GM12878 (cell line): ENCODE results near the gene FXYD4. TPM values are rescaled to one million over a fixed set of nuclear protein-coding genes. Genes with fewer than 3 reads are reported as not detected.

Experiments
- ATF2 ChIP-seq: IDR thresholded peaks from 2 replicates; pipeline ENCODE4 v1.6.1; 2012; ENCODE audit warnings: low read length, inconsistent platforms
- ATF3 ChIP-seq: IDR thresholded peaks from 2 replicates; pipeline ENCODE4 v1.6.1; 2011; ENCODE audit warnings: low read depth, mild to moderate bottlenecking, low read length, moderate library complexity, borderline replicate concordance; ENCODE audit errors: extremely low read depth
- CHD2 ChIP-seq: IDR thresholded peaks from 2 replicates; pipeline ENCODE4 v1.6.1; 2011; ENCODE audit warnings: low read depth, low read length, improper control_type of control experiment, borderline replicate concordance
- E4F1 ChIP-seq: fragments of 450-650 bp; IDR thresholded peaks from 2 replicates; pipeline ENCODE4 v1.6.1; 2018; ENCODE audit warnings: borderline replicate concordance, mild to moderate bottlenecking; ENCODE audit not compliant: partially characterized antibody
- HCFC1 ChIP-seq: fragments of 150-350 bp; IDR thresholded peaks from 2 replicates; pipeline ENCODE4 v1.6.1; 2014; ENCODE audit warnings: low read length
- HSF1 ChIP-seq: fragments of 150-350 bp; IDR thresholded peaks from 2 replicates; pipeline ENCODE4 v1.6.1; 2014; ENCODE audit warnings: mild to moderate bottlenecking, low read depth, low read length
- KDM1A ChIP-seq: fragments of 200-600 bp; sonication (generic); IDR thresholded peaks from 2 replicates; pipeline ENCODE4 v1.6.1; 2016; ENCODE audit warnings: borderline replicate concordance
- MEF2A ChIP-seq: IDR thresholded peaks from 2 replicates; pipeline ENCODE4 v1.6.1; 2011; ENCODE audit warnings: low read depth, mild to moderate bottlenecking, low read length, moderate library complexity; ENCODE audit not compliant: insufficient read depth
- MYC ChIP-seq: IDR thresholded peaks from 2 replicates; pipeline ENCODE4 v1.6.1; 2011; ENCODE audit warnings: mild to moderate bottlenecking, low read length, moderate library complexity, inconsistent platforms; ENCODE audit not compliant: insufficient read depth, insufficient replicate concordance, insufficient read length, severe bottlenecking
- NBN ChIP-seq: fragments of 450-650 bp; IDR thresholded peaks from 2 replicates; pipeline ENCODE4 v1.6.1; 2016
- NFXL1 ChIP-seq: fragments of 450-650 bp; IDR thresholded peaks from 2 replicates; pipeline ENCODE4 v1.6.1; 2017; ENCODE audit warnings: antibody characterized with exemption, mild to moderate bottlenecking, borderline replicate concordance
- NFYA ChIP-seq: IDR thresholded peaks from 2 replicates; pipeline ENCODE4 v1.6.1; 2011; ENCODE audit warnings: low read depth, mild to moderate bottlenecking, low read length, improper control_type of control experiment, borderline replicate concordance
- NR2C1 ChIP-seq: fragments of 450-650 bp; IDR thresholded peaks from 2 replicates; pipeline ENCODE4 v1.6.1; 2017; ENCODE audit warnings: antibody characterized with exemption, mild to moderate bottlenecking, moderate library complexity
- NR2C2 ChIP-seq: IDR thresholded peaks from 2 replicates; pipeline ENCODE4 v1.6.1; 2011; ENCODE audit warnings: borderline replicate concordance, low read depth; ENCODE audit not compliant: control insufficient read depth, insufficient read length
- NR2F1 ChIP-seq: fragments of 450-650 bp; conservative IDR thresholded peaks from 2 replicates; pipeline ENCODE4 v1.6.1; 2017; ENCODE audit warnings: mild to moderate bottlenecking
- NRF1 ChIP-seq: conservative IDR thresholded peaks from 2 replicates; pipeline ENCODE4 v1.6.1; 2011; ENCODE audit warnings: mild to moderate bottlenecking, low read depth, low read length, improper control_type of control experiment
- POLR2AphosphoS5 ChIP-seq: IDR thresholded peaks from 2 replicates; pipeline ENCODE4 v1.6.1; 2011; ENCODE audit warnings: mild to moderate bottlenecking, low read length, inconsistent platforms
- RAD21 ChIP-seq: IDR thresholded peaks from 2 replicates; pipeline ENCODE4 v1.6.1; 2011; ENCODE audit warnings: mild to moderate bottlenecking, low read depth, low read length, moderate library complexity; ENCODE audit not compliant: insufficient read depth
- RB1 ChIP-seq: fragments of 450-650 bp; formaldehyde crosslinking; IDR thresholded peaks from 2 replicates; pipeline ENCODE4 v1.6.1; 2017; ENCODE audit warnings: mild to moderate bottlenecking, borderline replicate concordance
- RCOR1 ChIP-seq: conservative IDR thresholded peaks from 2 replicates; pipeline ENCODE4 v1.6.1; 2012; ENCODE audit warnings: low read depth, low read length, improper control_type of control experiment
- SMARCA5 ChIP-seq: fragments of 450-650 bp; IDR thresholded peaks from 2 replicates; pipeline ENCODE4 v1.6.1; 2017; ENCODE audit warnings: mild to moderate bottlenecking
- TARDBP ChIP-seq: IDR thresholded peaks from 2 replicates; pipeline ENCODE4 v1.6.1; 2016; ENCODE audit warnings: borderline replicate concordance
- TBL1XR1 ChIP-seq: IDR thresholded peaks from 2 replicates; pipeline ENCODE4 v1.6.1; 2012; ENCODE audit warnings: low read depth, low read length, improper control_type of control experiment
- TCF12 ChIP-seq: IDR thresholded peaks from 2 replicates; pipeline ENCODE4 v1.6.1; 2011; ENCODE audit warnings: low read depth, mild to moderate bottlenecking, low read length
- YY1 ChIP-seq: IDR thresholded peaks from 2 replicates; pipeline ENCODE4 v1.6.1; 2011; ENCODE audit warnings: low read depth, mild to moderate bottlenecking, low read length
- ZBED1 ChIP-seq: IDR thresholded peaks from 2 replicates; pipeline ENCODE4 v1.6.1; 2016; ENCODE audit warnings: borderline replicate concordance
- polyA plus RNA-seq, 11 experiments: library from polyadenylated mRNA; depleted of rRNA in 4 of 11; unstranded in 6 of 11; stranded (reverse) in 5 of 11; fragments of >200 nt; fragmentation: Nextera tagmentation in 4 of 11; fragmentation: Illumina TruSeq in 1 of 11; extraction: Ambion mirVana in 4 of 11; extraction: Trizol in 1 of 11; gene quantifications; 1 replicate in 1 of 11; 2 replicates in 10 of 11; pipeline versions ENCODE4 v1.2.1 to v1.2.3, GENCODE V29; 2011 to 2016; ENCODE audit warnings: inconsistent platforms in 2 of 11, missing spikeins in 2 of 11, low read depth in 1 of 11
- total RNA-seq, 4 experiments: library from RNA; depleted of rRNA in 3 of 4; stranded (reverse); fragments of >200 nt in 3 of 4; fragmentation: Illumina TruSeq in 1 of 4; extraction: Trizol in 1 of 4; gene quantifications; 2 replicates each; pipeline versions ENCODE4 v1.2.1 to v1.2.3, GENCODE V29; 2013 to 2021

Gene FXYD4
- total and polyA plus RNA-seq, 10 of the 15 experiments (the other 5 are each of a cell fraction or from before 2014, with no cell fraction given): not detected

- TF ChIP-seq MEF2A (no peak), HCFC1 (no peak), NRF1 (no peak), POLR2AphosphoS5 (peak; percentile 64; the same call in 1 of the 2 replicates), ATF3 (no peak), NFYA (no peak), YY1 (no peak), NR2C1 (no peak), E4F1 (no peak), SMARCA5 (peak; percentile 73), NR2C2 (no peak), RCOR1 (no peak), NBN (peak; percentile 83), TCF12 (no peak), MYC (no peak), ZBED1 (peak; percentile 43; the same call in 1 of the 2 replicates), TBL1XR1 (no peak), HSF1 (no peak), KDM1A (no peak), RAD21 (no peak), TARDBP (no peak), RB1 (peak; percentile 76; the same call in 1 of the 2 replicates), CHD2 (no peak), NR2F1 (peak; percentile 58), NFXL1 (no peak), ATF2 (no peak)
These were observed 38.1 kb downstream of the FXYD4 start (continued) for GRCh38 chr10:43409385-43410109.
